ENCODE measurements around the gene PTBP3. TPM values are rescaled to one million over a fixed set of nuclear protein-coding genes. Genes with fewer than 3 reads are reported as not detected.

The PTBP3 gene
- total RNA-seq, 4 donors from 2014 or later: 19.9 to 31.1 (median 25.5) TPM

DNA sequence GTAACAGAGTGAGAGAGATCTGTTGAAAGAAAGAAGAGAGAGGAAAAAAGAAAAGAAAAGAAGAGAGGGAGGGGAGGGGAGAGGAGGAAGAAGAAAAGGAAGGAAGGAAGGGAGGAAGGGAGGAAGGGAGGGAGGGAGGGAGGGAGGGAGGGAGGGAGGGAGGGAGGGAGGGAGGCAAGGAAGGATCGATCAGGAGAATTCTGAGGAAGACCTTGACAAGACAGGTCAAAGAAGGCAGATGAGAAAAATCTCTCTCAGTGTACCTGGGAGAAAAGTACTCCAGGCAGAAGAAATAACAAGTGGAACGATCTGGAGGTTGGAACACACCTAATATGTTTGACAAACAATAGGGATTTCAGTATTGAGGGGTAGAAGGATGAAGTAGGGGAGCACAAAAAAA lies 93.7 kb downstream of the PTBP3 start:
- intact Hi-C loops (cut with DNase I): no loop called here
- WGBS: 89% methylated on average over 2 of the region's 2 CpGs
- H3K4me1 ChIP-seq: no peaks in the 10 kb centered on the region
- peaks cover 0 to 4% (median 2%) of the 10 kb centered on the region in 4 donors for H3K36me3 ChIP-seq
- no peak overlapping the region for H3K4me3 ChIP-seq
- no peaks in the 10 kb centered on the region for H3K27me3 ChIP-seq
- TF ChIP-seq EP300 (IDR thresholded peaks at IDR 0.05): no peak
- TF ChIP-seq, protein P1, sequence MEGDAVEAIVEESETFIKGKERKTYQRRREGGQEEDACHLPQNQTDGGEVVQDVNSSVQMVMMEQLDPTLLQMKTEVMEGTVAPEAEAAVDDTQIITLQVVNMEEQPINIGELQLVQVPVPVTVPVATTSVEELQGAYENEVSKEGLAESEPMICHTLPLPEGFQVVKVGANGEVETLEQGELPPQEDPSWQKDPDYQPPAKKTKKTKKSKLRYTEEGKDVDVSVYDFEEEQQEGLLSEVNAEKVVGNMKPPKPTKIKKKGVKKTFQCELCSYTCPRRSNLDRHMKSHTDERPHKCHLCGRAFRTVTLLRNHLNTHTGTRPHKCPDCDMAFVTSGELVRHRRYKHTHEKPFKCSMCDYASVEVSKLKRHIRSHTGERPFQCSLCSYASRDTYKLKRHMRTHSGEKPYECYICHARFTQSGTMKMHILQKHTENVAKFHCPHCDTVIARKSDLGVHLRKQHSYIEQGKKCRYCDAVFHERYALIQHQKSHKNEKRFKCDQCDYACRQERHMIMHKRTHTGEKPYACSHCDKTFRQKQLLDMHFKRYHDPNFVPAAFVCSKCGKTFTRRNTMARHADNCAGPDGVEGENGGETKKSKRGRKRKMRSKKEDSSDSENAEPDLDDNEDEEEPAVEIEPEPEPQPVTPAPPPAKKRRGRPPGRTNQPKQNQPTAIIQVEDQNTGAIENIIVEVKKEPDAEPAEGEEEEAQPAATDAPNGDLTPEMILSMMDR (IDR thresholded peaks at IDR 0.05): no peak
- no peak for DNase-seq (ENCODE audit: extremely low spot score)
- H3K9me3 ChIP-seq: no peaks in the 10 kb centered on the region
- no peak overlapping the region for H3K27ac ChIP-seq (replicated peaks in 1 of 4)

DNA sequence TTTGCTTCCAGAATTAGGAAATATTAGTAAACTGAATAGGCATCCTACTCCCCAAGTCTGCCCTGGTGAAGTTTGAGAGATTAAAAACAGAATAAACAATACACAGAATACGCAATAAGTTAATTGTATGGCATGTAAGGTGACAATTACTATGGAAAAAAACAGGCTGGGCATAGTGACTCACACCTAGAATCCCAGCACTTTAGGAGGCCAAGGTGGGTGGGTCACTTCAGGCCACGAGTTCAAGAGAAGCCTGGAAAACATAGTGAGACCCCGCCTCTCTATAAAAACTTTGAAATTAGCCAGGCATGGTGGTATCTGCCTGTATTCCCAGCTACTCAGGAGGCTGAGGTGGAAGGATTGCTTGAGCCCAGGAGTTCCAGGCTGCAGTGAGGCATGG lies 94.1 kb downstream of the PTBP3 start:
- H3K27me3 ChIP-seq: no peaks in the 10 kb centered on the region
- TF ChIP-seq EP300 (IDR thresholded peaks at IDR 0.05) (no peak), POLR2A (IDR thresholded peaks at IDR 0.05; ENCODE audit: low read depth) (no peak), POLR2AphosphoS5 (IDR thresholded peaks at IDR 0.05) (no peak)
- TF ChIP-seq, protein P1 (IDR thresholded peaks at IDR 0.05): no peak
- H3K9me3 ChIP-seq: no peaks in the 10 kb centered on the region
- WGBS: 98% methylated on average over 3 of the region's 3 CpGs
- H3K4me1 ChIP-seq: no peaks in the 10 kb centered on the region
- H3K36me3 ChIP-seq: peaks cover 0 to 4% (median under 1%) of the 10 kb centered on the region in 4 donors
- no peak for DNase-seq (ENCODE audit: extremely low spot score)
- no peak overlapping the region for H3K27ac ChIP-seq (replicated peaks in 1 of 4)
- intact Hi-C loops (cut with DNase I): no loop called here
- no peak overlapping the region for H3K4me3 ChIP-seq

DNA sequence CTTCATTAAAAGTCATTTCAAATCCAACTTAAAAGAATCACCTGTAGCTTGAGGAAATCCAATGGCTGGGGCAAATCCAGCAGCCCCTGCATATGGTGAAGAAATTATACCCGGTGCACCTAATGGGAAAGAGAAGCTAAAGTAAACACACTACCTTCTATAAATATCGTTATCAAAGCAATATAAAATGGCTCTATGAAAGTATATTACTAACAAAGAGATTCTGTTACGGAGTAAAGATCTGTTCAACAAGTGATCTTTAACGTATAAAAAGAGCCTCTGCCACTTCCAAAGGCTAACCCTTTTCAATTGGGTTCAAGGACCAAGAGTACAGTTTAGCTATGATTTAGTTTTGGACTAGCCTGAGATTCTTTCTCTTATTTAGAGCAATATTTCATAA lies 98.6 kb downstream of the PTBP3 start:
- Histone ChIP-seq H3K27ac (replicated peaks in 1 of 4) (no peak overlapping the region), H3K4me1 (no peaks in the 10 kb centered on the region), H3K4me3 (no peak overlapping the region), H3K36me3 (peaks cover 0 to 13% (median 5%) of the 10 kb centered on the region in 4 donors), H3K27me3 (no peaks in the 10 kb centered on the region), H3K9me3 (no peaks in the 10 kb centered on the region)
- DNase-seq (ENCODE audit: extremely low spot score): no peak
- WGBS: 89% methylated on average over 4 of the region's 4 CpGs
- intact Hi-C loops (cut with DNase I): no loop called here
- TF ChIP-seq POLR2A (IDR thresholded peaks at IDR 0.05; ENCODE audit: low read depth) (no peak), EP300 (IDR thresholded peaks at IDR 0.05) (no peak), POLR2AphosphoS5 (IDR thresholded peaks at IDR 0.05) (no peak)
- TF ChIP-seq, protein P1 (IDR thresholded peaks at IDR 0.05): no peak

DNA sequence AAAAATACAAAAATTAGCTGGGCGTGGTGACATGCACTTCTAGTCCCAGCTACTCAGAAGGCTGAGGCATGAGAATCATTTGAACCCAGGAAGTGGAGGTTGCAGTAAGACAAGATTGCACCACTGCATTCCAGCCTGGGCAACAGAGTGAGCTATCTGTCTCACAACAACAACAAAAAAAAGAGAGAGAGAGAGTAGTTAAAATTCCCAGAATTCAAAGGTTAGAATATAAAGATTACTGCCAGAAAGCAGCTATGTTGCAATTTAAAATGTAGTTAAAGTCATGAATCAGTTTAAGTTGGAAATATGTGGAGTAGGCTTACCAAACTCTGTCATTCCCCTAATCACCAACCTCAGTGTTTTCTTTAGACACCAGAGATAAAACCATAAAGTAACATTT lies 99.7 kb downstream of the PTBP3 start:
- no peaks in the 10 kb centered on the region for H3K9me3 ChIP-seq
- H3K36me3 ChIP-seq: peaks cover 0 to 18% (median 7%) of the 10 kb centered on the region in 4 donors
- H3K27me3 ChIP-seq: no peaks in the 10 kb centered on the region
- intact Hi-C loops (cut with DNase I): no loop called here
- no peak for DNase-seq (ENCODE audit: extremely low spot score)
- 83% methylated on average over 1 of the region's 1 CpG for WGBS
- H3K27ac ChIP-seq (replicated peaks in 1 of 4): no peak overlapping the region
- H3K4me1 ChIP-seq: no peaks in the 10 kb centered on the region
- no peak overlapping the region for H3K4me3 ChIP-seq
- no peak for TF ChIP-seq POLR2AphosphoS5 (IDR thresholded peaks at IDR 0.05)
- no peak for TF ChIP-seq POLR2A (IDR thresholded peaks at IDR 0.05; ENCODE audit: low read depth)

DNA sequence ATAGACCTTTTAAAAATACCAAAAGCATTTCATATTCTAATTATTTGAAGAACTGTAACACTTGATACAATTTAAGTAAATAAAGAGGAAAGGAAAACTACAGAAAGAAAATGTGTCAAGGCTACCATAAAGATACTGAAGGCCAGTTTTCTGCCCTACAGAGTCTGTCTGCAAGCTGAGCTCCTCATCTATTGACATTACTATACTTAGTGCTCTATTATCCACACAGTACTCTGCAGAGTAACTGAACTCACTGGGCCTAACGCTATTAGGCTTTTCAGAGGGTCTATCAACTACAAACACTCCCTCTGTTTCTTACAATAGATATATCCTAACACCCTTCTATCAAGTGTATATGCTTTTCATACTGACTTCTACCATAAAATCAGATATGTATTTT lies 101.2 kb downstream of the PTBP3 start:
- DNase-seq (ENCODE audit: extremely low spot score): no peak
- H3K4me3 ChIP-seq: no peak overlapping the region
- H3K9me3 ChIP-seq: no peaks in the 10 kb centered on the region
- intact Hi-C loops (cut with DNase I): no loop called here
- H3K27me3 ChIP-seq: no peaks in the 10 kb centered on the region
- WGBS: 92% methylated on average over 1 of the region's 1 CpG
- TF ChIP-seq POLR2A (IDR thresholded peaks at IDR 0.05; ENCODE audit: low read depth): no peak
- no peak for TF ChIP-seq POLR2AphosphoS5 (IDR thresholded peaks at IDR 0.05)
- TF ChIP-seq EP300 (IDR thresholded peaks at IDR 0.05): no peak
- TF ChIP-seq, protein P1 (IDR thresholded peaks at IDR 0.05): no peak
- H3K4me1 ChIP-seq: no peaks in the 10 kb centered on the region
- no peak overlapping the region for H3K27ac ChIP-seq (replicated peaks in 1 of 4)
- H3K36me3 ChIP-seq: peaks cover 3 to 33% (median 16%) of the 10 kb centered on the region in 4 donors

Data from esophagus muscularis mucosa (tissue), 4 donors.